Measurements from ENCODE around the gene PTPN23.
"Not testable (repeated sequence)": the region's sequence is repeated elsewhere in the genome, so short reads cannot be mapped to it uniquely, and the experiment has no call there.

Gene PTPN23

DNA sequence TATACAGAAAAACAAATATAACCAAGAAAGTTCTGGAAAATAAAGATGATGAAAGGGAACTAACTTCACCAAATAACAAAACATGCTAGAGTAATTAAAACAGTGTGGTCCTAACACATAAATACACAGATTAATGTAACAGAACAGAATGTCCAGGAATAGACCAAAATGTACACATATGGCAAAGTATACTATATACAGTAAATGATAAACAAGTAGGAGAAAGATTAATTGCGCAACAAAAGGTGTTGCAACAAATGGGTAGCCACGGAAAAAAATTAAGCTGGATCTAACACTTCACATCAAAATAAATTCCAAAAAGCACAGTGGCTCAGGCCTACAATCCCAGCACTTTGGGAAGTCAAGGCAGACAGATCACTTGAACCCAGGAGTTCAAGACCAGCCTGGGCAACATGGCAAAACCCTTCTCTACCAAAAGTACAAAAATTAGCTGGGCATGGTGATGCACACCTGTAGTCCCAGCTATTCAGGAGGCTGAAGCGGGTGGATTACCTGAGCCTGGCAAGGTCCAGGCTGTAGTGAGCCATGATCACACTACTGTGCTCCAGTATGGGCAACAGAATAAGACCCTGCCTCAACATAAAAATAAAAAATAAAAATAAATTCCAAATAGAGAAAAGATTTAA, 75.1 kb downstream of the PTPN23 start:
- DNase-seq, result no peak

DNA sequence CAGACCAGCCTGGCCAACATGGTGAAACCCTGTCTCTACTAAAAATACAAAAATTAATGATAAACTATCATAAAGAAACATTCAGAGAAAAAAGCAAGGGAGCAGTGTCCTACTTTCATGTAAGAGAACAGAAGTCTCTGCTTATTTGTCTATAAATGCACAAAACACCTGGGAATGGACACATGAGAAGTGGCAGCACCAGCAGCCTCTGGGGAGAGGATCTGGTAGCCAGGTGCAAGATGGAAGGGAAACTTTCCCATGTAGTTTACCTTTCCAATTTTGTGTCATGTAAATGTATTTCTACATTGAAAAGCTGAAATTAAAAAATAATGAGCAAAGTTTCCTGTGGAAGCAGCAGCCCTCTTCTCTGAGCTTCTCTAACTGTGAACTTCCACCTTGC, 76.2 kb downstream of the PTPN23 start:
- no peak for DNase-seq

DNA sequence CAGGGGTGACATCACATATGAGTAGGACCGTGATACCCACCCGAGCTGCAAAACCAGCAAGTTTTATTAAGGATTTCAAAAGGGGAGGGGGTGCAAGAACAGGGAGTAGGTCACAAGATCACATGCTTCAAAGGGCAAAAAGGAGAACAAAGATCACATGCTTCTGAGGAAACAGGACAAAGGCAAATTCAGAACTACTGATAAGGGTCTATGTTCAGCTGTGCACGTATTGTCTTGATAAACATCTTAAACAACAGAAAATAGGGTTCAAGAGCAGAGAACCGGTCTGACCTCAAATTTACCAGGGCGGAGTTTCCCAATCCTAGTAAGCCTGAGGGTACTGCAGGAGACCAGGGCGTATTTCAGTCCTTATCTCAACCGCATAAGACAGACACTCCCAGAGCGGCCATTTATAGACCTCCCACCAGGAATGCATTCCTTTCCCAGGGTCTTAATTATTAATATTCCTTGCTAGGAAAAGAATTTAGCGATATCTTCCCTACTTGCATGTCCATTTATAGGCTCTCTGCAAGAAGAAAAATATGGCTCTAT, 78.8 kb downstream of the PTPN23 start:
- DNase-seq, result not testable (repeated sequence)

Data from midbrain (tissue), 1 donor.